Stimulated activated CD8-positive, alpha-beta memory T cell treated with anti-CD3 and anti-CD28 coated beads, Interleukin-15, amount 100 ng/mL, for 48 hours (primary cell): ENCODE results near the gene ARHGEF26.

Experiments
- DNase-seq, 2 donors: peaks; one replicate each; pipeline ENCODE4 v3.0.0-alpha.2; 2020; ENCODE audit warnings: low read depth in 2 of 2

The ARHGEF26 gene

DNA sequence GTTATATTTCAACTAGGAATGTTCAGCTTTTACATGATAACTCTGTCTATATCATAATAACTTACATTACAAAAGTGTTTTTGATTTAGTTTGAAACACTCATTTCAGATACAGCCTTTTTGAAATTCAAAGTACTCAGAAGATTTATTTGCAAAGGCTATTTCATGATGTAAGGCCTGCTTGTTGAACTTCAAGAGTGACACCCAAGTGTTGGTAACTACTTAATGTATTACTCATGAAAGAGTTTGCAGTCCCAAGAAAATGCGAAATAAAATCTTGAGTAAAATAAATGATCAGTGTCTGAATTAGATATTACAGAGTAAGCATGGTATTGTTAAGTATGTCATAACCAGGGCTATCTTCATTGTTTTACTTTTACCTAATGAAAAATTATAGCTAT lies 35.3 kb downstream of the ARHGEF26 start:
- DNase-seq, result no peak

DNA sequence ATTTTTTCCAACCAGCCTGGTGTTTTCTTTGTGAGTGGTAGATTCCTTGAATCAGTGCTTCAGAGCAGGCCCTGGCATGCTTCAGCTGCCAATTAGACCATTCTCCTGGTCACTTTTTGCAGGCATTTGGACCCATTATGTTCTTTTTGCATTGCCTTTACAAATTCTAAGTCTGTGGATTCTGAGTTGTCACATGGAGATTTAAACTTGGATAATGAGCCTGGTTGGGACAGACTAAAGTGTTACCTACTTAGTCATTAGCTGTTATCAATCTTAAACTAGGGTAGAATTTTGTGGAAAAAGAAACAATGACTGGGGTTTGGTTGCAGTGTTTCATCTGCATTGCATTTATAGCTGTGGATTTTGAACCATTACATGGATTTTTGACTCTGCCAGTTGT lies 40.6 kb downstream of the ARHGEF26 start:
- DNase-seq, result no peak

DNA sequence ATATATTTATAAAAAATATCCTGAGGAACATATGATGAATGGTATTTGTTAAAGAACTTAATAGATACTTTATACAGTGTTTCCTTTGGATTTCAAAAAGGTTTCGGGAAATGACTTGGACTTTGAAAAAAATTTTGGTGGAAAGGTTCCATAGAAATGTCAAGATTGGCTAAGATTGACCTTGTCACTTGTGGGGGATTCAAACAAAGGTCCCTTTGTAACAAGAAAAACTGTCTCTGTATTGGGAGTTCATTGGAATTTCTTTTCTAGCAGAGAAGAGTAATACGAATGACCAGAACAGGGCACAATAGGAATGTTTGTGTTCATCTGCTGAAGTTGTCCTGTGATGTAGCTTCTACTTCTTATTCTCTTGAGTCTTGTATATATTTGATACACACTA lies 43.2 kb downstream of the ARHGEF26 start:
- DNase-seq, result no peak

DNA sequence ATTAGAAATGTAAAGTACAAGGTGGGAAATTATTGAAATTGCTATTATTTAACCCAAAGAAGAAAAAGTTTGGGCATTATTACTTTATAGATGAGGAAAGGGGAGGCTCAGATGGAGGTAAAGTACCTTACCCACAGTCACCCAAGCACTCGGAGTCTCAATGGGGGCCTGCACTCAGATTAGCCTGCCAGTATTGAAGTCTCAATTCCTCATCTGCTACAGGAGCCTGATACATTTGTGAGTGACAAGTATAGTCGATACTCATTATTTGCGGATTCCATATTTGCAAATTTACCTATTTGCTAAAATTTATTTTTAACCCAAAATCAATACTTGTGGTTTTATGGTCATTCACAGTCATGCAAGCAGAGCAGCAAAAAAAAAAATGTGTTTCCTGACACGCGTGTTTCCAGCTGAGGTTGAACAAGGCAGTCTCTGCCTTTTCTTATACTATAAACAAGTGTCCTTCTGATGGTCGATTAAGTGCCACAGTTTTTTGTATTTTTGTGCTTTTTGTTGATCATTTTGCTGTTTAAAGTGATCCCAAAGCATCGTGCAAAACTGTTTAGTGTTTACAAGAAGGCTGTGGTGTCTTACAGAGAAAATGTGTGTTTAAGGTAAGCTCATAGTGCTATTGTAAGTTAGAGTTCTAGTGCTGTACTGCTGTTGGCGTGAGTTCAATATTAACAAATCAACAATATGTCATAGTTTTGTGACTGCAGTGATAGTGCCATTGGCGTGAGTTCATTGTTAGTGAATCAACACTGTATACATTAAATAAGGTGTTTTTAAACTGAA lies 48.0 kb downstream of the ARHGEF26 start:
- no peak for DNase-seq

DNA sequence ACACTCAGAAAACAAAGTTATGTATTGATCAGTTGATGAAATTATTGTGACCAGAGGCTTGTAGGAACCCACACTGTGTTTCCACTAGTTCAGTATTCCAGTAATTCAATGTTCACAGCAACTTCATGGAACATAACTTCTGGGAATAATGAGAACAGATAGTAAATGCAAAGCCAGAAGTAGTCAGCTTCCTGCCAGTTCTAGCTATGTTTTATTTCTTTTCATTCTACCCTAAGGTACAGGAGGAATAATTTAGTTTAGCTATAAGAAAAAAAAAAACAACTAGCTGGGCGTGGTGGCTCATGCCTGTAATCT lies 48.6 kb downstream of the ARHGEF26 start:
- DNase-seq, result no peak

DNA sequence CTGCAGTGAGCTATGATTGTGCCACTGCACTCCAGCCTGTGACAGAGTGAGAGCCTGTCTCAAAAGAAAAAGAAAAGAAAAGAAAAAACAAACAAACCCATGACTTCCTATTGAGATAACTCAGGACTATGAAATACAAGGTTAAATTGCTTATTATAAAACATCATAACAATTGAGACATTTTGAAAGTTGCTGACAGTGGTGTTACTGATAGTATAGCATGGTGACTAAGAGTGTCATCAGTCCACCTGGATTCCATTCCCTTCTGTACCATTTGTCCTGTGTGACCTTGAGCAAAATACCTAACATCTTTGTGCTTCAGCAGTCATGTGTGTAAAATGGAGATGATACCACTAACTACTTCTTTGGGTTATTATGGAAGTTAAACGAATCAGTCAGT lies 49.1 kb downstream of the ARHGEF26 start:
- DNase-seq, result no peak

DNA sequence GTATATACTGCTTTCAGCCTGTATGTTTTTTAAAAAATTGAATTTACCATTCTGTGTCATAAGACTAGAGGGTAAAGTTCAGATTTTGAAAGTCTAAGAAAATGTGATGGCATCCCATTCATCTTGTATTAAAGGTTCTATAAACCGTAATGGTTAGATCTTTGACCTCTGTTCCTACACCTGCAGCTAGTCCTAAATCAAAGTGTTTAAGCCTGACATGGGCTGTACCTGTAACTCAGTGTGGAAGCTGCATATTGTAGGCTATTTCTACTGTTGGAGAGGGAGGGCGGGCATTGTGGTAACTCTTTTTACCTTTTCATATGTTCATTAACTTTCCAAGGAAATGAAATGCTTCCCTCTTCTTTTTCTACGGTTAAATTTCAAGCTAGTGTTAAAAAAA lies 53.9 kb downstream of the ARHGEF26 start:
- DNase-seq, result no peak

DNA sequence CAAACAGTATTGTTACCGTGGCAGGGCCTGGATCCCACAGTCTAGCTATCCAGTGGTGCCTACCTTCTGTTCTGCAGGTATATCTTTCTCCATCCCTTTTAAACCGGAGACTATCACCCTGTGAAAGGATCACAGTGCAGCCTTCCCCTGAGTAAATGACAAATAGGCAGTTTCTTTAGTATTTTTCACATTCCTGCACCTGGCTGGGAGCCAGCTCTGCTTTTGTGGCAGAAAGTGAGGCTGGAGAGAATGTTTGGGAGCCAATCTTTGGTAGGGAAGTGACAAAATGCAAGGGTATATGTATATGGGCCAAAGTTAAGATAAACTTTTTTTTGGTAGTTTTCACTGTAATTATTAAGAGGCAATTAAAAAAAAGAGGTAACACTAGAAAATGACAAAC lies 54.8 kb downstream of the ARHGEF26 start:
- DNase-seq, result no peak

DNA sequence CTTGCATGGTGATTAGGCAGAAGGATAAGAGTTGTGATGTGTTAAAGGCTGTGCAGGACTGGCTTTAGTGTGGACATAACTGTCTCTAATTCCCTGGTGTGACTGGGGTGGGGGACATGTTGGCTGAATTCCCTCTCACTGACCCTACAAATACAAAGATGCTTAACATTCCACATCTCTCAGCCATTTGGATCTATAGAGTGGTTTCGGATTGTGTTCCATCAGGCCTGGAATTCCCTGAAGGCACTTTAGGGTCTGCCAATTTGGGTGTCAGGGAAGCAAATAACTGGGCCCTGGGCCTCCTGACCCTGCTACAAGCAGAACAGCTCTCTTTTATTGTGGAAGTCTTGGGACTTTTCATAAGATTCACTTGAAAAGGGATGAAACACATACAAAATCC lies 56.2 kb downstream of the ARHGEF26 start:
- no peak for DNase-seq

DNA sequence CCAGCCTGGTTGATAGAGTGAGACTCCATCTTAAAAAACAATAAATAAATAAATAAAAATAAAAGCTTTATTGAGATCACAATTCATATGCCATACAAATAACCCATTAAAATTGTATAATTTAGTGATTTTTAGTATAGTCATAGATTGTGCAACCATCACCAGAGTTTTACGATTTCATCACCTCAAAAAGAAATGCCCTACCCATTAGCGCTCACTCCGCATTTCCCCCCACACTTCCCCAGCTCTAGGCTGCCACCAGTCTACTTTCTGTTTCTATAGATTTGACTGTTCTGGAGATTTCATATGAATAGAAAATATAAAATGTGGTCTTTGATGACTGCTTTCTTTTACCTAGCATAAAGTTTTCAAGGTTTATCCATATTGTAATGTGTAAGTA lies 57.0 kb downstream of the ARHGEF26 start:
- no peak for DNase-seq

DNA sequence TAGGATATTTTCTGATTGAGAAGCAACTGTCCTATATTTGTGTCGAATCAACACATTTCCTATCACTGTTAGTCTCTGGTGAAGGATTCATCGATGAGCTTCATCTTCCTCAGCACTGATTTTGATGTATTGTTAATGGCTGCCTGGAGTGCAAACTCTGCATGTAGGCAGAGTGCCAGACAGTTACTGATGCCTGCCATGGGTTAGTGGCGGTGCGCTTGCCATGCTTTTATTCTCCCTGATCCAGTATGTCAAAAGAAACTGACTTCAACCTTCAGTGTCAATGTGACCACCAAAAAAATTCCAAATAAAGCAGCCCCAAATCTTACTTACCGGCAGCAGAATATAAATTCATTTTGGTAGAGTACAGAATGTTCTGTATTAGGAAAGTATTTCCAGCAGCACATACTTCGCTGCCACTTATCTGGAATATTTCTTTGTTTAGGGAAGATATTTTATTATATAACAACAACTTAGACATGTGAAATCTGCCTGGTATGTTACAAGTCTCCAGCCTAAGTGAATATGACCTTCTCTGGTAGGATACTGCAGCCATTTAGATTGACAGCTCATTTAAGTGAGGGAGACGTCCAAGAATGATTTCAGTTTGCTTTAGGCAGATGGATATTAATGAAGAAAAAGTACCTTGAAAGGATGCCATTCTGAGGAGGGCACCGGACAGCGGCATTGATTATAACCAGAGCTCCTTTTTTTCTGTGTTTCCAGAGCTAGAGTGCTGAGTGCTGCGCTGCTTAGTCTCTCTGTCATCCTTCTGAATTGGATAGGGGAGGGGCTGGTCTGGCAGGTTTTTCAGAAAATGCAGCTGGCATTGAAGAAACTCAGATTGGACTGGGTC lies 59.9 kb downstream of the ARHGEF26 start:
- DNase-seq, result no peak

DNA sequence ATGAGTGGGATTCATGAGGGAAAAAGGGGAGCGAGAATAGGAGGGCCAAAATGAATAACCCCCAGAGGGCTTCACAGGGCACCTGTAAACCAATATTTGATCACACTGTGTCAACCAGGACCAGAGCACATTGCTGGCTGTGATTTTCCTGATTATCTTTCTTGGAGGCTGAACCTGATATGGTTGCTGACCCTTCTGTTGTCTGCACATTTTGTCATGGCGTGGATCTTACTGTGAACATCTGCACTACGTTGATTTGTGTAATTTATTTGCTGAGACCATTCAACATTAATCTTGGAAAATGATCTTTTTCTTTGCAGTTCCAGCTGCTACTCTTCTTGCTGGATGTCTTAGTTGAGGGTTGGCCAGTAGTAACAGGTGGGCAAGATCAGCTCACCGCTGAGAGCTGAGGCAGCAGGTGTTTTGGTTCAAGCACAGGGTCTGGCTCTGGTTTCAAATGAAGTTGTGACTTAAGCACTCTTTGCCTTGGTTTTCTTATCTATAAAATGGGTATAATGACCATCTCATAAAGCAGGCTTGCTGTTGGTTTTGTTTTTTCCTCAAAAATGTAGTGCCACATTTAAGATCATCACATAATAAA lies 61.2 kb downstream of the ARHGEF26 start:
- DNase-seq, result no peak

DNA sequence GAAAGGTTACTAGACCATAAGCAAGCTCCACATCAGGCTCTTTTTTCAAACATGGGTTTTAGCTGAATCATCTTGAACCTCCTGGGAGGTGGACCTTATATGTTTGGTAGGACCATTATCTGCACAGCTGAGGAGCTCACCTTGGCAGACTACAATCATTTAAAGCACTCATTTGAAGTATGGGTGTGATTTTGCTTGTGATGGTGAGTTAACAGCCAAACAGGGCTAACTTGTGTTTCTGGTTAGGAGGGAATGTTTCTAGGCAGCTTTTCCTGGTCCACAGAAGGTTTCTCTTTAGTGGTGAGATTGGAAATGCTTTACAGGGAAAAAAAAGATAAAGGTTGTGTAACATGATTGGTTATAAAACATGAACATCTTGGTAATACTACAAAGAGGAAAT lies 61.8 kb downstream of the ARHGEF26 start:
- DNase-seq, result no peak

DNA sequence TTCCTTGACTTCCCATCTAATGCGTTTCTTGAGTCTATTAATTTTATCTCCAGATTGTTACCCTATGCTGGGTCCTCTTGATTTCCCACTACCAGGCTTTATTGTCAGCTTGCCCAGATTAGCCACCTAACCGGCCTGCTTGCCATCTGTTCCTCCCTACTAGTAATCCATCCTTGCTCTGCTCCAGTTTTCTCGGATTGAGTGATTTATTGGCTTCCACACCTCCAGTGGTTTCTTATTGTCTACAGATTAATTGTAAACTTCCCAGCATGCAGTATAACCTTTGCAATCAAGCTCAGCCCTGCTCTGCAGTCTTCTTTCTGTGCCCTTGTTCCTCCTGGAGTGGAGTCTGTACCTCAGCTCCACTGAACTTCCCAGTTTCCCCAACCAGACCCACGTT lies 63.4 kb downstream of the ARHGEF26 start:
- DNase-seq, result no peak

DNA sequence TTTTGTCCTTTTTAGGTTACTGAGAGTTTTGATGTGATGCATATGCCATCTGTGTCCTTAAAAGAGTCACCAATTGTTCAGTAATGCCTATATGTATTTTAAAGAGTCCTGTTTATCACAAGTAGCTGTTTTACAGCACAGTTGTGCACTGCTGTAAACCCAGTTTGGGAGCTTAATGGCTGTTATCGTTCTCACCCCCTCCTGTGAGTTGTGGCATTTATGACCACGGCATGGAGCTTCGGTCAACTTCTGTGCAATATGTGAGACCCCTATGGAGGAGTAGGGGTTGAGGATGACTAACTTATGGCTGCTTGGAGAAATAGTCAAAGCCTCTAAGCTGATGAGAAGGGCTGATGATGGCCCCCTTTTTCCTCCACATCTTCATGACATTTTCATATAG lies 67.2 kb downstream of the ARHGEF26 start:
- DNase-seq, result no peak

DNA sequence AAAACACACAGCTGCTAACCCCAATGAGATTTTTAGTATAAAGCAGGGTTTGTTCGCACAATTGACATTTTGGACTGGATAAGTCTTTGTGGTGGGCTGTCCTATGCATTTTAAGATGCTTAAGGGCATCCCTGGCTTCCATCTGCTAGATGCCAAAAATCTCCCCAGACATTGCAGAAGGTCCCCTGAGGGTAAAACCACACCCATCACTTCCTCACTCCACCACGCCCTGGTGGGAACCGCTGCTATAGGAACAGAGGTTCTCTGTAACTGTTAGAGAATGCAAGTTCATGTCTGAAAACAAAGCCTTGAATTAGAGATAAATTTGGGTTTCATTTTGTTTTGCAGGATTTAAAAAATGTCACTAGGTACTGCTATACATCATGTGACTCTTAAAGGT lies 67.7 kb downstream of the ARHGEF26 start:
- no peak for DNase-seq

DNA sequence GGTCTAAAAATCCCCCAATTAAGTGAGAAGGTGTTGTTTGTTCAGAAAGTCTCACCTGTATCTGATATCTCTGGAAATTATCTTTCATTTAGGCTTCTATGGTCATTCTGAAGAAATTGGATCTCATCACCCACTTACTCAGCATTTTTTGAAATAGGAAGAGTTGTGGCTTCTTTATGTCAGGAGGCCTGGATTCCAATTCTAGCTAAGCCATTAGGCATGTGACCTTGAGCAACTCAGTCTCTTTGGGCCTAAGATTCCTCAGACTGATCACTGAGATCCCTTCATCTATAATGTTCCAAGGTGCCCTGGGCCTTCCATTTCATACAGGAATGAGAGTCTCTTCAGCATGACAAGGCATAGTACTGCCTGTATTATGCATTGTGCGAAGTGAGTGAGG lies 70.3 kb downstream of the ARHGEF26 start:
- DNase-seq, result no peak

DNA sequence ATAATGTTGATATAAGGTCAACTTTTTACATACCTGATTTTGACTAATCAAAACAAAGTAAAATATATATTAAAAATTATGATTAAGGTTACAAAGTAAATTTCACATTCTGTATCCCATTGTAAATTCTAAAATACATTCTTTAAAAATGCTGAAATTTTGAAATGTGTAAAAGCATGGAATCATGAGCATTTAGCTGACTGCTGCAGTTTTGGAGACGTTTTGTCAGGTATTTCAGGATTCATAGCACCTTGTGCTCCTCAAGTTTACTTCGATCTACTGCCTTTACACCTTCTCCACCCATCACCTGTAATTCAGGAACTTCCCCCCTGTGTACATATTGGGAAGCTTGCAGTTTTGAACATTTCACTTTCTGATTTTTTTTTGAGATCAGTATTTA lies 71.0 kb downstream of the ARHGEF26 start:
- no peak for DNase-seq

DNA sequence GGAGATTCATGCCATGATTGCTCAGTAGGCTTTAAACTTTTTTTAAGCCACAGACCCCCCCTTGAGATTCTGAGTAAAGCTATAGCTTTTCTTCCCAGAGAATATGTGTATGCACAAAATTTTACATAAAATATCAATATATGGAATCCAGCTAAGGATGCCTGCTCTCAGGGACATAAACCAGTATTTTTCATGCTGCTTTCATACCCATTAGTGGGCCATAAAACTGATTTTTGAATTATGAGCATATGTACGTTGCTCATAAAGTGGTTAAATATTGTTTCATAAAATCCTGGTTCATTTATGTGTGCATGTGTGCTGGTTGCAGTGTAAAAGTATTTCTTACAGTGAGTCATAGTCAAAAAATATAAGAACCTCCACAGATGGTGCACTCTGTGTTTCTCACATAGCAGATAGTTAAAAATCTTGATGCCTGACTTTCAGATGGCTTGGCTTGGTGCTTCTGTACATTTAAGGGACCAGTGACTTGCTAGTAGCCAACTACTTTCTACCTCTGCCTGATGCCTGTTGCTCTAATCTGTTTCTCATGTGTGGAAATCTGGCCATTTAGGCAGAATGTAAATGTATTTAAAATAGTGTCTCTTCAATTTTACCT lies 71.9 kb downstream of the ARHGEF26 start:
- no peak for DNase-seq

DNA sequence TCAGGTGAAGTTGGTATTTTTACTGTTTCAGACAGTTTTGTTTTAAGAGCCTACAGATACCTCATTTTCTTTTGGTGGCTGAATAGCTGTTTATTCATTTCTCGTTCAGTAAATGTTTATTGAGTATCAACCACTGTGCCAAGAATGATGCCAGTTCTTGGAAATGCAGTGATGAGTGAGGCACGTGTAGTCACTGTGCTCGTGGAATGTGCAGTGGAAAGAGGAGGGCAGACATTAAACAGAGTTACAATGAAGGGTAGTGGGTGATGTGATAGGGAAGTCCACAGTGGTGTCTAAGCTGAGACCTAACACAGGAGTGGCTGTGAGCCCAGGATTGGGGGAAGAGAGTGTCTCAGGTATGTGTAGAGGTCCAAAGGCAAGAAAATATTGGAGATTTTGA lies 73.7 kb downstream of the ARHGEF26 start:
- DNase-seq, result no peak

DNA sequence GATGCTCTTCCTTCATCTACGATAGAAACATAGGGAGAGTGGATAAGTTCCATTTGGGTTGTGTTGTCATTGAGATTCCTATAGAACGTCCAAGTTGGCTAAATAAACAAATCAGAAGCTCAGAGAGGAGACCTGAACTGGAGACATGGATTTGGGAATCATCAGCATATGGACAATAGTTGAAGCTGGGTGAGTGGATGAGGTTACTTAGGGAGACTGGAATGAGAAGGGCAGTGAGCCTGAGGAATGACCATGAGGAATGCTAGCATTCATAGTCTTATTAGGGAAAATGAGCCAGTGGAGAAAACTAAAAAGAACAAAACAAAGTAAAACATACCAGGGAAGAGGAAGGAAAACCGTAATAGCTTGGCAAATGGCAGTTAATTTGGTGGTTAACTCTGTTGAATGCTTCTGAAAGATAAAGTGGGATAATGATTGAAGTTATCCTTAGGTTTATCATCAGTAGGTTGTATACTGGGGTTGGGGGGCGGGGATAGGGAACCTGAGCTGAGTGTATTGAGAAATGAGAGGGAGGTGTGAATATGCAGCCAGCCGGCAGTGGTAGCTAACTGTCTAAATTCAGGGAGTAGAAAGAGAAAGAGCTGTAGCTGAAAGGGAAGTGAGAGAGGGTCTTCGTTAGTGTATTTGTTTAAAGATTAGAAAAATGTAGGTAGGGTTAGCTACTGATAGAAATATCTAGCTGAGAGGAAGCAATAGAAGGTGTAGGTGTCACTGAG lies 74.6 kb downstream of the ARHGEF26 start:
- no peak for DNase-seq

DNA sequence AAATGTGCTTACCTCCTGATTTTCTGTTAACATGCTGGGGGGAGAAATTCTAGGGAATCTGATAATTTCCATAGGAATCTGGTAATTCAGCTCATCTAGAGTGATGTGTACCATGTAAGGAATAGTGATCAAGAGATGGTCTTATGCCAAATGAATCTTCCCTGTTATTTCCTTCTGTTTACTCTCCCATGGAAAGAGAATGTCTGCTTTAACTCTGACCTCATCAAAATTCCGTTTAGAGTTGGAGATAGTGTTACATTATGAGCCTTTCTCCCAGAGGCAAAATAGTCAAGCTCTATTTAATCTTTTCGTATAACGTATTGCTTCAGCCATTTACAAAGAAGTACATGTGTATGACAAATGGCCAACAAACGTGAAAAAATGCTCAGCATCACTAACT lies 76.6 kb downstream of the ARHGEF26 start:
- DNase-seq, result no peak
